ENCODE measurements around the gene EPHA4.

DNA sequence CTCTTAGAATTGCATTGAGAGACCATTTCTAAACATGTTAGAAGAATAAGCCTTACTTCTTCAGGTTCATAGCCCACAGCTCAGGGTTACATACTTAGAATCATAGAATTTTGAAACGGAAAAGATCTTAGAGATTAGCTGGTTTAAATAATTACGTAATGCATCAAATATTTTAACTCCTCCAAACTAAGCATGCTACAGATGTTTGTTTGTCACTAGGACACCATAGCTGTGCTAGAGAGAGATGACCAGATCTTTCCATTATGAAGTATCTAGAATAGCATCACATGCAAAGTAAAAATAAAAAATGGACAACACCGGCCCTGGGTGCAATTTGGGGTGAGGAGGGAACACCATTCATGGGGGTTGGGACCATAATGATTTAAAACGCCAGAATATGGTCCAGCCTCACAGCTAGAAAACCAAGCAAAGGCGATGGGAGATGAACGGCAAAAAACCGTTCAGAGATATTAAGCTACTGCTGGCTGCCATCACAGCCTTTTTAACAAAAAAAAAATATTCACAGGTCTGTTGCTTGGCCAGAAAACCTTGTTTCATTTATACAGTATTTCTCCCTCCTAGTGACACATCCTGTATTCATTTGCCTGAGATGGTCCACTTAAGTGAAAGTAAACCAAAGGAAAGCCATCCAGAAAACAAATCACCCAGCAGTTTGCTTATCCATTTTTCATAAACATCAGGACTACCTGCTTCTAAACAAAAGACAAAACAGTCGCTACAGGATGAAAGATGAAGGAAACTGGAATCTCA is 94.2 kb downstream of the EPHA4 start:
- TF ChIP-seq, protein P1, sequence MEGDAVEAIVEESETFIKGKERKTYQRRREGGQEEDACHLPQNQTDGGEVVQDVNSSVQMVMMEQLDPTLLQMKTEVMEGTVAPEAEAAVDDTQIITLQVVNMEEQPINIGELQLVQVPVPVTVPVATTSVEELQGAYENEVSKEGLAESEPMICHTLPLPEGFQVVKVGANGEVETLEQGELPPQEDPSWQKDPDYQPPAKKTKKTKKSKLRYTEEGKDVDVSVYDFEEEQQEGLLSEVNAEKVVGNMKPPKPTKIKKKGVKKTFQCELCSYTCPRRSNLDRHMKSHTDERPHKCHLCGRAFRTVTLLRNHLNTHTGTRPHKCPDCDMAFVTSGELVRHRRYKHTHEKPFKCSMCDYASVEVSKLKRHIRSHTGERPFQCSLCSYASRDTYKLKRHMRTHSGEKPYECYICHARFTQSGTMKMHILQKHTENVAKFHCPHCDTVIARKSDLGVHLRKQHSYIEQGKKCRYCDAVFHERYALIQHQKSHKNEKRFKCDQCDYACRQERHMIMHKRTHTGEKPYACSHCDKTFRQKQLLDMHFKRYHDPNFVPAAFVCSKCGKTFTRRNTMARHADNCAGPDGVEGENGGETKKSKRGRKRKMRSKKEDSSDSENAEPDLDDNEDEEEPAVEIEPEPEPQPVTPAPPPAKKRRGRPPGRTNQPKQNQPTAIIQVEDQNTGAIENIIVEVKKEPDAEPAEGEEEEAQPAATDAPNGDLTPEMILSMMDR (conservative IDR thresholded peaks at IDR 0.05; ENCODE audit: low read length), result no peak
- TF ChIP-seq EZH2phosphoT487 (IDR thresholded peaks at IDR 0.05; ENCODE audit: borderline replicate concordance), result no peak

All from Loucy (cell line).